GM19395 (cell line): ENCODE results near the gene PGLYRP1.

Source experiments
- ATAC-seq: cut with Tn5 transposase; IDR thresholded peaks from one replicate; pipeline ENCODE4 v1.9.1; 2021; ENCODE audit warnings: mild to moderate bottlenecking, moderate library complexity; ENCODE audit not compliant: unreplicated experiment

The PGLYRP1 gene

GRCh38 chr19:46033401-46033800, 10.5 kb upstream of the PGLYRP1 start:
- ATAC-seq, result no peak

GRCh38 chr19:46032597-46033025, 9.8 kb upstream of the PGLYRP1 start:
- ATAC-seq, result no peak

- no peak for ATAC-seq
Observed at GRCh38 chr19:46031781-46032596, 9.1 kb upstream of the PGLYRP1 start.

GRCh38 chr19:46030812-46031550, 8.1 kb upstream of the PGLYRP1 start:
- ATAC-seq, result no peak

- no peak for ATAC-seq
Observed at GRCh38 chr19:46025835-46026234, 3.0 kb upstream of the PGLYRP1 start.

- ATAC-seq, result no peak
Observed at GRCh38 chr19:46023311-46023779, 492 bp upstream of the PGLYRP1 start.

GRCh38 chr19:46022061-46022430, 807 bp downstream of the PGLYRP1 start:
- ATAC-seq, result no peak

- no peak for ATAC-seq
Observed at GRCh38 chr19:46021531-46022041, 1.3 kb downstream of the PGLYRP1 start.

GRCh38 chr19:46020819-46021125, 2.1 kb downstream of the PGLYRP1 start:
- ATAC-seq, result no peak

- no peak for ATAC-seq
Observed at GRCh38 chr19:46019270-46019669, 3.6 kb downstream of the PGLYRP1 start.

- no peak for ATAC-seq
Observed at GRCh38 chr19:46018729-46019251, 4.1 kb downstream of the PGLYRP1 start.

GRCh38 chr19:46017874-46018675, 4.8 kb downstream of the PGLYRP1 start:
- no peak for ATAC-seq

- no peak for ATAC-seq
Observed at GRCh38 chr19:46017095-46017429, 5.8 kb downstream of the PGLYRP1 start.

- ATAC-seq, result no peak
Observed at GRCh38 chr19:46016426-46017094, 6.3 kb downstream of the PGLYRP1 start.

GRCh38 chr19:46015687-46016425, 7.0 kb downstream of the PGLYRP1 start:
- ATAC-seq, result no peak

- no peak for ATAC-seq
Observed at GRCh38 chr19:46014941-46015686, 7.7 kb downstream of the PGLYRP1 start.

- ATAC-seq, result no peak
Observed at GRCh38 chr19:46014534-46014933, 8.3 kb downstream of the PGLYRP1 start.

- no peak for ATAC-seq
Observed at GRCh38 chr19:46009530-46010510, 13.0 kb downstream of the PGLYRP1 start.
